Panc1 (cell line): ENCODE measurements around the gene IL6. TPM values are rescaled to one million over a fixed set of nuclear protein-coding genes. Genes with fewer than 3 reads are reported as not detected.

Experiments
- ATAC-seq: fragments of 200-7000 bp; cut with Tn5 transposase; 2 replicates; pipeline ENCODE4 v1.9.1; 2020; ENCODE audit warnings: mild to moderate bottlenecking, moderate library complexity
- BruUV-seq: library from RNA; stranded (reverse); fragments of 400-500 nt; replicated peaks from 2 replicates; lab custom pipeline; 2021; lab: Mats Ljungman, UMichigan
- CTCF ChIA-PET: fragments of 300-600 bp; sonication (Branson Sonifier 250); formaldehyde crosslinking; loops from one replicate; lab custom pipeline; 2022; ENCODE audit warnings: antibody characterized with exemption; lab: Charles Lee
- POLR2A ChIA-PET: fragments of 300-600 bp; sonication (Branson Sonifier 250); formaldehyde crosslinking; loops from one replicate; lab custom pipeline; 2022; ENCODE audit warnings: antibody characterized with exemption; lab: Charles Lee
- DNase-seq: peaks from one replicate; pipeline ENCODE4 v3.0.0-alpha.2; 2010; ENCODE audit warnings: low read depth, low spot score
- H3K27ac ChIP-seq: 2 replicates; pipeline ENCODE4 v1.5.1; 2011; ENCODE audit warnings: mild to moderate bottlenecking, low read length, inconsistent platforms
- H3K27me3 ChIP-seq: fragments of 200-500 bp; sonication (Bioruptor generic); 2 replicates; pipeline ENCODE4 v1.6.0; 2014; ENCODE audit warnings: low read length, inconsistent platforms; ENCODE audit not compliant: control insufficient read depth, insufficient read depth
- H3K36me3 ChIP-seq: fragments of 200-500 bp; sonication (Bioruptor generic); 2 replicates; pipeline ENCODE4 v1.5.1; 2014; ENCODE audit warnings: inconsistent platforms, mild to moderate bottlenecking, low read length, moderate library complexity; ENCODE audit not compliant: control insufficient read depth, insufficient read depth
- H3K4me1 ChIP-seq: 2 replicates; pipeline ENCODE4 v1.5.1; 2011; ENCODE audit warnings: inconsistent platforms, mild to moderate bottlenecking, low read length, moderate library complexity; ENCODE audit not compliant: control insufficient read depth, insufficient read depth
- H3K4me3 ChIP-seq, 2 experiments: 2 replicates each; pipeline ENCODE4 v1.5.1; 2011 to 2012; ENCODE audit warnings: low read depth in 2 of 2, low read length in 2 of 2, mild to moderate bottlenecking in 2 of 2, inconsistent platforms in 1 of 2, moderate library complexity in 1 of 2
- H3K9me3 ChIP-seq: fragments of 200-500 bp; sonication (Bioruptor generic); 2 replicates; pipeline ENCODE4 v1.5.1; 2014; ENCODE audit warnings: low read depth, mild to moderate bottlenecking, inconsistent platforms, low read length, moderate library complexity; ENCODE audit not compliant: control insufficient read depth, insufficient read depth
- POLR2AphosphoS5 ChIP-seq: IDR thresholded peaks from 2 replicates; pipeline ENCODE4 v1.6.1; 2012; ENCODE audit warnings: mild to moderate bottlenecking, low read depth, low read length, moderate library complexity
- SIN3A ChIP-seq: IDR thresholded peaks from 2 replicates; pipeline ENCODE4 v1.6.1; 2012; ENCODE audit warnings: low read depth, mild to moderate bottlenecking, low read length, moderate library complexity, borderline replicate concordance; ENCODE audit not compliant: insufficient read depth
- TCF7L2 ChIP-seq: IDR thresholded peaks from 2 replicates; pipeline ENCODE4 v1.6.1; 2011; ENCODE audit warnings: mild to moderate bottlenecking, low read depth, low read length, inconsistent platforms
- in situ Hi-C: cut with HindIII; loops from 2 replicates; pipeline ENCODE4 v1.10.0; 2016; ENCODE audit warnings: low sequenced_read_pairs, low pct_unique_long_range_greater_than_20kb
- intact Hi-C: fragments of 100-400 bp; cut with micrococcal nuclease; formaldehyde crosslinking; loops from one replicate; pipeline ENCODE4 v1.10.0; 2022; ENCODE audit not compliant: unreplicated experiment
- total RNA-seq: library from RNA; stranded (reverse); gene quantifications from one replicate; pipeline ENCODE4 v1.2.1, GENCODE V29; 2021; ENCODE audit not compliant: unreplicated experiment
- TF ChIP-seq, protein P1 (sequence below), 2 experiments: IDR thresholded peaks; 2 replicates each; pipeline ENCODE4 v1.6.1; 2011 to 2012; ENCODE audit warnings: low read depth in 2 of 2, control low read depth in 1 of 2, low read length in 1 of 2, mild to moderate bottlenecking in 1 of 2, moderate library complexity in 1 of 2; ENCODE audit not compliant: insufficient read depth in 1 of 2
- TF ChIP-seq, protein P2 (sequence below): fragments of 450-650 bp; IDR thresholded peaks from 2 replicates; pipeline ENCODE4 v1.5.1; 2017; ENCODE audit warnings: mild to moderate bottlenecking

IL6 gene
- total RNA-seq, 1 experiment from 2014 or later: not detected

DNA sequence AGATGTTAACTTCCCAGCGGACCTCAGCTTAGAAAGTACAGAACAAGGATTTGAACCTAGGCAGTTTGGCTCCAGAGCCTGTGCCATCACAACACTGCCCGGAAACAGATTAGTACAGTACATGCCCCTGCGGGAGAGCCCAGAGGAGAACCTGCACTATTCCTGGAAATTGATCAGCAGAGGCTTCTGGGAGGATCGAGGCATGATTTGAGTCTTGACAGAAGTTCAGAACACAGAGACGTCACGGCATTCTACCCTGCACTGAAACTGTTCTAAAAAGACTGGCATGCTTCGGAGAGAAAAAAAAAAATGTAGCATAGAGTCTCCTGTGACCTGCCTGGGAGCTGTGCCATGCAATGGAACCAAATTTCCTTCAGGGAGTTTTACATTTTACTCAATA, 9.2 kb upstream of the IL6 start:
- Histone ChIP-seq H3K27me3 (no peaks in the 10 kb centered on the region), H3K4me3 (peak overlapping the region in 1 of 2 experiments; percentile 30; a peak in 3 of 4 replicates), H3K4me1 (peaks cover 26% of the 10 kb centered on the region), H3K27ac (peak overlapping the region; percentile 83), H3K36me3 (no peaks in the 10 kb centered on the region), H3K9me3 (no peaks in the 10 kb centered on the region; the same call in 1 of the 2 replicates)
- in situ Hi-C loops (no loop called here), intact Hi-C loops (no loop called here)
- no peak for DNase-seq
- POLR2A ChIA-PET: no interaction called here
- CTCF ChIA-PET: interaction anchor here (0.6 to 1.5 kb wide), 3 partner anchors 156 to 158 kb away, joined by 3 to 9 read pairs (median 5); no protein-coding TSS in a partner anchor
- no peak; the same call in none of the 2 replicates for ATAC-seq
- no peak for TF ChIP-seq SIN3A
- no peak for TF ChIP-seq POLR2AphosphoS5
- TF ChIP-seq, protein P1, sequence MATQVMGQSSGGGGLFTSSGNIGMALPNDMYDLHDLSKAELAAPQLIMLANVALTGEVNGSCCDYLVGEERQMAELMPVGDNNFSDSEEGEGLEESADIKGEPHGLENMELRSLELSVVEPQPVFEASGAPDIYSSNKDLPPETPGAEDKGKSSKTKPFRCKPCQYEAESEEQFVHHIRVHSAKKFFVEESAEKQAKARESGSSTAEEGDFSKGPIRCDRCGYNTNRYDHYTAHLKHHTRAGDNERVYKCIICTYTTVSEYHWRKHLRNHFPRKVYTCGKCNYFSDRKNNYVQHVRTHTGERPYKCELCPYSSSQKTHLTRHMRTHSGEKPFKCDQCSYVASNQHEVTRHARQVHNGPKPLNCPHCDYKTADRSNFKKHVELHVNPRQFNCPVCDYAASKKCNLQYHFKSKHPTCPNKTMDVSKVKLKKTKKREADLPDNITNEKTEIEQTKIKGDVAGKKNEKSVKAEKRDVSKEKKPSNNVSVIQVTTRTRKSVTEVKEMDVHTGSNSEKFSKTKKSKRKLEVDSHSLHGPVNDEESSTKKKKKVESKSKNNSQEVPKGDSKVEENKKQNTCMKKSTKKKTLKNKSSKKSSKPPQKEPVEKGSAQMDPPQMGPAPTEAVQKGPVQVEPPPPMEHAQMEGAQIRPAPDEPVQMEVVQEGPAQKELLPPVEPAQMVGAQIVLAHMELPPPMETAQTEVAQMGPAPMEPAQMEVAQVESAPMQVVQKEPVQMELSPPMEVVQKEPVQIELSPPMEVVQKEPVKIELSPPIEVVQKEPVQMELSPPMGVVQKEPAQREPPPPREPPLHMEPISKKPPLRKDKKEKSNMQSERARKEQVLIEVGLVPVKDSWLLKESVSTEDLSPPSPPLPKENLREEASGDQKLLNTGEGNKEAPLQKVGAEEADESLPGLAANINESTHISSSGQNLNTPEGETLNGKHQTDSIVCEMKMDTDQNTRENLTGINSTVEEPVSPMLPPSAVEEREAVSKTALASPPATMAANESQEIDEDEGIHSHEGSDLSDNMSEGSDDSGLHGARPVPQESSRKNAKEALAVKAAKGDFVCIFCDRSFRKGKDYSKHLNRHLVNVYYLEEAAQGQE (IDR thresholded peaks at IDR 0.05; ENCODE audit: insufficient read depth in 1 of 2, low read depth in 2 of 2, low read length in 1 of 2): no peak
- TF ChIP-seq, protein P2, sequence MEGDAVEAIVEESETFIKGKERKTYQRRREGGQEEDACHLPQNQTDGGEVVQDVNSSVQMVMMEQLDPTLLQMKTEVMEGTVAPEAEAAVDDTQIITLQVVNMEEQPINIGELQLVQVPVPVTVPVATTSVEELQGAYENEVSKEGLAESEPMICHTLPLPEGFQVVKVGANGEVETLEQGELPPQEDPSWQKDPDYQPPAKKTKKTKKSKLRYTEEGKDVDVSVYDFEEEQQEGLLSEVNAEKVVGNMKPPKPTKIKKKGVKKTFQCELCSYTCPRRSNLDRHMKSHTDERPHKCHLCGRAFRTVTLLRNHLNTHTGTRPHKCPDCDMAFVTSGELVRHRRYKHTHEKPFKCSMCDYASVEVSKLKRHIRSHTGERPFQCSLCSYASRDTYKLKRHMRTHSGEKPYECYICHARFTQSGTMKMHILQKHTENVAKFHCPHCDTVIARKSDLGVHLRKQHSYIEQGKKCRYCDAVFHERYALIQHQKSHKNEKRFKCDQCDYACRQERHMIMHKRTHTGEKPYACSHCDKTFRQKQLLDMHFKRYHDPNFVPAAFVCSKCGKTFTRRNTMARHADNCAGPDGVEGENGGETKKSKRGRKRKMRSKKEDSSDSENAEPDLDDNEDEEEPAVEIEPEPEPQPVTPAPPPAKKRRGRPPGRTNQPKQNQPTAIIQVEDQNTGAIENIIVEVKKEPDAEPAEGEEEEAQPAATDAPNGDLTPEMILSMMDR: no peak
- TF ChIP-seq TCF7L2: no peak
- BruUV-seq: no TSS peak

DNA sequence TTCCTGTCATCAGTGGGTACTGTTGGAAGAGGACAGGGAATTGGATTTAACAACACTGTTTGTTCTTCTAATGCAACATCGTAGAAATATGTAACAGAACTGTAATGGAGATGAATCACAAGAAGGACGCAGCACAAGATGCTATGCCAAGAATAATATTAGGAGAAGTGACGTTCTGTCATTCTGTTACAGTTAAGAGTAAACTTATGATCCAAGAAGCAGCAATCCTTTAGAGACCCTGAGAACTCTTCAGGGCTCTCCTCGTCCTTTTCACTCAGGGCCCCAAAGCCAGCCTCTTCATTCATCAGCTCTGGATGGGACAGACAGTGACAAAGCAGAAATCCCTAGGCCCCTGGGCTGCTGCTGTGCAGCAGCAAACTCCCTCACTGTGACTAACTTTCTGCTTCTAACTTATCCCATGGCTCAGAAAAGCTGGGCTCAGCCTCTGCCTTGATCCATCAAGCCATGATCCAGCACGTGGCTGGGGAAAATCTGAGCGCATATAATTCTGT, 8.7 kb upstream of the IL6 start:
- ChIA-PET POLR2A (interaction anchor here (0.5 kb wide), 1 partner anchor 587 kb away, joined by 4 read pairs; no protein-coding TSS in a partner anchor), CTCF (interaction anchor here (0.6 to 1.5 kb wide), 3 partner anchors 118 to 158 kb away, joined by 3 to 9 read pairs (median 3); no protein-coding TSS in a partner anchor)
- Histone ChIP-seq H3K4me1 (peaks cover 31% of the 10 kb centered on the region), H3K27me3 (no peaks in the 10 kb centered on the region), H3K4me3 (peak overlapping the region in 1 of 2 experiments; percentile 30; a peak in 3 of 4 replicates), H3K27ac (peak overlapping the region; percentile 83), H3K9me3 (no peaks in the 10 kb centered on the region; the same call in 1 of the 2 replicates), H3K36me3 (no peaks in the 10 kb centered on the region)
- BruUV-seq: no TSS peak
- in situ Hi-C loops (no loop called here), intact Hi-C loops (no loop called here)
- peak; percentile 98 for DNase-seq
- ATAC-seq: peak; percentile 92
- TF ChIP-seq, protein P2: no peak
- peak; percentile 42; the same call in 1 of the 2 replicates for TF ChIP-seq POLR2AphosphoS5
